Loucy (cell line): Measurements from ENCODE around the gene DMAP1.

Source experiments
- CTCF ChIP-seq: fragments of 200-600 bp; sonication (generic); conservative IDR thresholded peaks from 2 replicates; pipeline ENCODE4 v1.5.1; 2014; ENCODE audit warnings: mild to moderate bottlenecking, antibody characterized with exemption, low read length
- EZH2phosphoT487 ChIP-seq: fragments of 200-600 bp; IDR thresholded peaks from 2 replicates; pipeline ENCODE4 v1.6.1; 2018; ENCODE audit warnings: antibody characterized with exemption, mild to moderate bottlenecking, moderate library complexity, borderline replicate concordance

DNA sequence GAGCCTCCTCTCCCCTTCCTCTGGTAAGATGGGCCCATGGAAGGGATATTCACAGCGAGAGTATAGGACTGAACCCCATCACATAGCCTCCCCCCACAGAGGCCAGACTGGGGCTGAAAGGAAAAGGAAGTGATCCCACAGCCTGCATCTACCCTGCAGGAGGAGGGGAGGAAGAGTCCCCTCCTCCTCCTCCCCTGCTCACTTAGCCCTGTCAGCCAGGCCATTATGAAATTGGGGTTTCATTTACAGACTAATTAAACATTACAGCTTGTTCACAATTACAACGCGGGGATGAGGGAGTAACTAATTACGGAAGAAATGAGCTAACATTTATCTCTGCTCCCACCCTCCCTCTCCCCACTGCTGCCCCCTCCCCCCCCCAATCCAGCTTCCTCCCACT, 25.4 kb downstream of the DMAP1 start:
- TF ChIP-seq CTCF (no peak), EZH2phosphoT487 (no peak)
